SIG-M5 treated with dmso at 0.1 percent for 504 hours (cell line): ENCODE measurements around the gene CHST11.

Experiments used
- DNase-seq: peaks from one replicate; lab custom pipeline; 2025; ENCODE audit not compliant: unreplicated experiment; lab: John Stamatoyannopoulos, UW

The CHST11 gene

GRCh38 chr12:104648756-104649155 lies 192.0 kb downstream of the CHST11 start:
- no peak for DNase-seq

GRCh38 chr12:104649217-104649824 lies 192.6 kb downstream of the CHST11 start:
- peak; percentile 42 for DNase-seq

GRCh38 chr12:104649921-104650320 lies 193.2 kb downstream of the CHST11 start:
- peak; percentile 48 for DNase-seq

- DNase-seq, result no peak
Observed at GRCh38 chr12:104650541-104650940, 193.8 kb downstream of the CHST11 start.

- no peak for DNase-seq
Observed at GRCh38 chr12:104651811-104652210, 195.1 kb downstream of the CHST11 start.

- no peak for DNase-seq
Observed at GRCh38 chr12:104652358-104652757, 195.6 kb downstream of the CHST11 start.

GRCh38 chr12:104652910-104653309 lies 196.2 kb downstream of the CHST11 start:
- peak; percentile 19 for DNase-seq

- no peak for DNase-seq
Observed at GRCh38 chr12:104653730-104654664, 197.2 kb downstream of the CHST11 start.

GRCh38 chr12:104654665-104655609 lies 198.2 kb downstream of the CHST11 start:
- no peak for DNase-seq

GRCh38 chr12:104656383-104656782 lies 199.6 kb downstream of the CHST11 start:
- DNase-seq, result no peak

- no peak for DNase-seq
Observed at GRCh38 chr12:104656921-104657320, 200.2 kb downstream of the CHST11 start.

GRCh38 chr12:104657726-104658484 lies 201.2 kb downstream of the CHST11 start:
- DNase-seq, result no peak

GRCh38 chr12:104659058-104659457 lies 202.3 kb downstream of the CHST11 start:
- DNase-seq, result no peak

GRCh38 chr12:104662203-104662602 lies 205.5 kb downstream of the CHST11 start:
- DNase-seq, result no peak

GRCh38 chr12:104662908-104663307 lies 206.2 kb downstream of the CHST11 start:
- no peak for DNase-seq

GRCh38 chr12:104664351-104664750 lies 207.6 kb downstream of the CHST11 start:
- no peak for DNase-seq

- DNase-seq, result no peak
Observed at GRCh38 chr12:104665296-104665695, 208.5 kb downstream of the CHST11 start.

- DNase-seq, result peak; percentile 66
Observed at GRCh38 chr12:104667139-104667538, 210.4 kb downstream of the CHST11 start.

- no peak for DNase-seq
Observed at GRCh38 chr12:104668274-104668718, 211.5 kb downstream of the CHST11 start.

- DNase-seq, result no peak
Observed at GRCh38 chr12:104669089-104669721, 212.5 kb downstream of the CHST11 start.
